GM19395 (cell line): ENCODE results near the gene PLPPR1.
"Not testable (repeated sequence)": the region's sequence is repeated elsewhere in the genome, so short reads cannot be mapped to it uniquely, and the experiment has no call there.

Experiments used
- ATAC-seq: cut with Tn5 transposase; IDR thresholded peaks from one replicate; pipeline ENCODE4 v1.9.1; 2021; ENCODE audit warnings: mild to moderate bottlenecking, moderate library complexity; ENCODE audit not compliant: unreplicated experiment

PLPPR1 gene

DNA sequence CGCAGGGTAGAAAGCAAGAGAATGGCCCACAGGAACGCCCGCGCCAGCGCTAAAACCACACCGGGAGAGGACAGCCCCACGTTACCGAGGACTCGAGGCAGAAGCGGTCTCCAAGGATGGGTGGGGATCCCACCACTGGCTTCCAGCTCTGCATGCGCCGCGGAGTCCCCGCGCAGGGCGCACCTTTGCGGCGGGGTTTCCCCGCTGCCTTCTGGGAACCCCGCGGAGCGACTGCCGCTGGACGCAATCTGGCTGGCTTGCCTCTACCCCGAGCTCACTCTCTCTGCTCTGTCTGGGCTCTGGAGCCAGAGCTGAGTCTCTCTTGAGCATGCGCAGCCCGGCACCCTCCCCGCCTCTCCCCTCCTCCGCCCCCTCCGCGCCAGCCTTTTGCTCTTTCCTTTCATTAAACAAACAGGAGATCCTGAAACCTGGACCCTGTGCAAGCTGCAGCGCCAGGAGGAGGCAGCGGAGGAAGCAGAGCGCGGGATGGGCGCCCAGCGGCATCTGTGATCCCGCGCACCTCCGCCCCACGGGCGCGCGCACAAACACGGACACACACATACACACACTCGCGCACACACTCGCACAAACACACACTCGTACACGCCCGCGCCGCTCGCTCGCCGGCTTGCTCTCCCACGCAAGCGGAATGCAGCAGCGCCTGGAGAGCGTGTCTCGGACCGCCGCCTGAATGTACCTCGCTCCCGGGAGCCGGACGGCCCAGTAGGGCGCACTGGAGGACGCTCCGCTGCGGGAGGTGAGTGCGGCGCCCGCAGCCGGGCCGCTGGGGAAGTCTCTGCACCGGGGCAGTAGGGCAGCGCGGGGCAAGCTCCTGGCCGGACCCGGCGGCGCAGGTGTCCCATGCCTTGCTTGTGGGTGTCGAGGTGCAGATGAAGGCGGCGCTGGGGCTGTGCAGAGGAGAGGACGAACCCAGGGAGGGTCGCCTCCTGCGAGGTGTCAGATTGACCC lies at the start of gene PLPPR1:
TSS of gene PLPPR1 (plus strand) at position 382 of the 969 bp plus-strand sequence.
- ATAC-seq: no peak

DNA sequence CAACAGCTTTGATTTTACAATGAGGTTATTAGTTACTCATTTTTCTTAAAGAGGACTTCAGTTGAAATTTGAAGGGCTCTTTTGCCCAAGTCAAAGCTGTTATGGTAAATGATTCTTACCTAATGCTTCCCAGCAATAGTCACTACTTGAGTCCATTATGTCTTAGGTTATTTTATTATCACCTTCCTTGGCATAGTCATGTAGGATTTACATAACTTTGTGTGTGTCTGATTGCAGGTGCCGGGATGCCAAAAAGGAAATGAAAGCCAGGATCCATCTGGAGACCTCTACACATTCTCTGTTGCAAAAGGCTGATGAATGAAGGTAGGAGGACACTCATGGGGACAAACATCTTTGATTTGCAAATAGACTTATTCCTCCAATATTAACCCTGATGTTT lies 38.8 kb upstream of the PLPPR1 start:
- no peak for ATAC-seq

DNA sequence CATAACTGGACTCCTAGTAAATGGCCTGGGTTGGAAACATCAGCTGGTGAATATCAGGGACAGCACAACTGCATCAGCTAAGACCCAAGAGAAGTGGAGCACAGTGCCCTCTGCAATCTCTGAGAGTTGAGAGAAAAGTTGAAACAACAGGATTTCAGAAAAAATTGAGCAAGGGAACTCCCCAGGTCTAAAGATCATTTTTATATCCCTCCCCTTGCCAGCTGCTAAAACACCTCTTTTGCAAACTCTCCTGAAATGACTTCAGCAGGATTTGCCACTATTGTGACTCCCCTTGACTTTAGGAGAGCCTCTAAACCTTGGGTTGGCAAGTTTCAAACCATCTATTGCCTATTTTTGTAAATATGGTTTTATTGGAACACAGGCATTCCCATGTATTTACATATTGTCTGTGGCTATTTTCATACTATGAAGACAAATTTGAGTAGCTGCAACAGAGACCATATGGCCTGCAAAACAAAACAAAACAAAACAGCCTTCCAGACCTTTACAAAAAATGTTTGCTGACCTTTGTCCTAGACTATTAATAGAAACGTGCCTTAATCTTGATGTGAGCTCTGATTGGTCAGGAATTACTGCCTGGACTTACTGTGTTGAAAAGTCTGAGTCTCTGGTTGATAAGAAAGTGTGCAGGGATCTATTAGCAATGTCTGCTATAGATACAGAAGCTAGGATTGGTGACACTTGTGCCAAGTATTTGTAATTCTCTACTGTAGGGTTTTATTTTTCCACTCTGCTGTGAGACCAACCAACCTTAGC lies 37.7 kb upstream of the PLPPR1 start:
- no peak for ATAC-seq

DNA sequence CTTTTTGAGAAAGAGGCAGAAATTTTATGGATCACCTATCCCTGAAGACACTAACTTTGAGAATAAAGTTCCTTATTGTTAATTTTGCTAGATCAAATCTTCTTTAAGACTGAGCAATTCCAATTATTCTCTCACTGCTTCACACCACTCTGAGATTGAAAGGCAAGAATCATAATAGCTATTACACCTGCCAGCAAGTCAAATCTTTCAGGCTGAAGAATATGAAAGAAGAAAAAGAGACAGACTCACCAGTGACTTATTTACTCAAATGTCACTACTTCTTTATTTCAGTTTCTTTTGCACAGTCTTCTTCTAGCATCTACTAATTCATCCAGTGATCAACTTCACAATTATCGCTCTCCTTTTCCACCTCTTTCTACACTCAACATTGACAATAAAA lies 35.9 kb upstream of the PLPPR1 start:
- no peak for ATAC-seq

DNA sequence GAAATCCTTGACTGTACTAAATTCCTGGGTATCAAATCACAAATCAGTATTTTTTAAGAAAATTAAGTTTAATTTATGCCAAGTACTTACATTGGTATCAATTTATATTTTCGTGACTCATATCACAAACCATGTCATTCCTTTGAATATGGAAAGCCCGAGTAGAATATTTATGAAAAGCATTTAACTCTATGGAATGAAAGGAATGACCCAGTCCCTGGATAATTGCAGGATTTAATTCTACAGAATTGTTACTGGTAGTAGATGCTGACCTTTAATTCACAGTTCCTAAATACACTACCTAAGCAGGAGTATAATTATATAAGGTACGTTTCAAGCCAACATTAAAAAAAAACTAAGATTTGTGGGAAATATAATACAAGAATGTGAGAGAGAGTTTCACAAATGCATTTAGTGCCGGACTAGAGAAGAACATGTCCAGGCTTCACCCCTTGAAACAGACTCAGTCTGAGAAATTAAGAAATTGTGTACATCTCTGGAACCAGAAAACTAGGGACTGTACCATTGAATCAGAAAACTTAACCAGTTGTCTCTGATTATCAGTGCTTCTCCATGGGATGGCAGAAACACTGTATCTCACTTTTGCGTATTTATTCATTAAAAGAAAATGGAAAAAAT lies 28.5 kb upstream of the PLPPR1 start:
- no peak for ATAC-seq

DNA sequence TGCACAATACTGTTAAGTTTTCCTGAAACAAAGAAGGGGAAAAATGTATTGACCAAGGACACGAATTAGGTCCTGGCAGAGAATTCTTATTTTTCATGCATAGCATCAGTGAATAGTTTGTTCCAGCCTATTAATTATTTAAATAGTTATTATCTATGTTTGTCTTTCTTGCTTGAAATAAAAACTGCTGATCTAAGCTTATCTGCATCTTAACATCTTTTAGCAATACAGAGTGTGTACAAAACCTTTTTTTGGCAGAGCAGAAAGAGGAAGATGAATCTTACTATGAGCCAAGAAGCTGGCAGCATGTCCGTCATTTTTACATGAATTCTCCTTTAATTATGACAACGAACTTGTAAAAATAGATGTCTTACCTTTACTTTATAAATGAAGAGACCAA lies 23.3 kb upstream of the PLPPR1 start:
- ATAC-seq: no peak

DNA sequence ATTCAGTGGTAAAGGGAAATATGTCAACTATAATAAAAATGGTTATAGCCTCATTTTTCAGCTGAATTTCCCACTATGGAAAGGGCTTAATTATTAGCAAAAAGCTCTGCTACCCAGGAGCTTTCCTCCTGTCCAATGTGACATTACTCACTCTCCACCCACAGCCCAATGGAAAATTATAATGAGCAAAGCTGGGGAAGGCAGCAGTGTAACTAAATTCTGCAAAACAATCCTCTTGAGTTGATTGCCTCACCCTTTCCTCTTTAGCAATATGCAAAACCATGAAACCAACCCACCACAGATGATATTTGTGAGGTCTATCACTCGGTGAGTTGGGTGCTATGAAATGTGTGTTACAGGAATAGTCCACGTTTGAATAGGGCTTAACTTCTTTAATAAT lies 14.0 kb upstream of the PLPPR1 start:
- ATAC-seq: no peak

DNA sequence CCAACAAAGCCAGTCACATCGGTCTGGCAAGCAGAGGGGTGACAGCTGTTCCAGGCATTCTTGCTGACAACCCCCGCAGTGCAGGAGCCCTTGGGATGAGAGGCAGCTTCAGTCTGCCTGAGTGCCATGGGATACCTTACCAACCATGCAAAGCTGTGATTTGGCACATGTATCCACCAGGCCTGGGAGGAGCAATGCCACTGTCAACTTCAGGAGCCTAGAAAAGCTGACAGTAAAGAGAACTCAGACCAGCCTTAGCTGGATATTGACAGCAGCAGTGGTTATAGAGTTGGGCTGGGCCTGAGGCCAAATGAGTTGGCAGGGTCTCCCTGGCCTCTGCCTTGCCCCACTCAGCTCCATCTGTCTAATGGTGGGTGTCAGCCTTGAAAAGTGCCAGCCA lies 10.1 kb upstream of the PLPPR1 start:
- no peak for ATAC-seq

DNA sequence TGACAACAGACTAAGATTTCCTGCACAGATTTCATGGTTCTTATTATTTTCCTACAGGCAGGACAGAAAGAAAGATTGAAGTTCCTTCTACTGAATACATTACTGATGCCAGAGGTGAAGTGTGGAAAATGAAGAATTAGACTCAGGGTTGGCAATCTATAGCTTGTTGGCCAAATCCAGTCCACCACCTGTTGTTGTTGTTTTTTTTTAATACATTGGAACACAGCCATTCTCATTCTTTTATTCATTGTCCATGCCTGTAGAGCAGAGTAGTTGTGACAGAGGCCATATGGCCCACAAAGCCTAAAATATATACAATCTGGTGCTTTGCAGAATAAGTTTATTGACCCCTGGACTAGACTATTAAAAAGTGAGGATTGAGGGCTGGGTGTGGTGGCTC lies 5.8 kb upstream of the PLPPR1 start:
- ATAC-seq: no peak

DNA sequence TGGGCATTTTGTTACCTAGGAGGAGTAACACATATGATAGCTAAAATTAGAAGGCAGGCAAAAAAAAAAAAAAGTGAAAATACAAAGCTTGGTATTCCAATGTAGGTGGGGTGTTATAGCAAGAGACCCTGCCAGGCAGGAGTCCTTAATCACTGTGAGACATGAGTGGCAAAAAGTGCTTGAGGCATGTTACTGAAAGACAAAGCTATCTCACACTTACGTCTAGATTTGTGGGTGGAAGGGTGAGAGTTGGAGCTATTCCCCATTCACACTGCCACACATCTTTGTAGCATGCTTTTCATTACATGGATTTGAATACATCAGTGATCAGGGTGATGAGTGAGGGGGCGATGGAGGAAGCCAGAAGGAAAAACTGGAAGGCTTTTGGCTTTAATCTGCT lies 2.6 kb upstream of the PLPPR1 start:
- no peak for ATAC-seq

DNA sequence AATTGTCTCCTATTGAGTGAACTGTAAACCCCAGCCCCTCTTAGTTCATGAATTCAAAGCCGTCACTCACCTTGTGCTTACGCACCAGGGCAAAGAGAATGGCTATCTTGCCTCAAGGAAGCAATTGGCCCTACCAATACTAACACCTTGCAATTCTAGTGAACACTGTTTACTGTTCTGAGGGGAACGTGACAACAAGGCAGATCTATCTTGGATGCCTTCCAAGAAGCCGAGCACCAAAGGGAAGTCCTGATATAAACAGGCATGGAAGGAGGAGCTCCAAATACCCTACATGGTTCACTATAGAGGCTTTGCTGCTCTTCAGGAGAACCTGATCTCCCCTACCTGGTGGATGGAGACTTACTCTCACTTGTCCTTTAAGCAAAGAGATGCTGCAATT lies 1.7 kb upstream of the PLPPR1 start:
- ATAC-seq: no peak

DNA sequence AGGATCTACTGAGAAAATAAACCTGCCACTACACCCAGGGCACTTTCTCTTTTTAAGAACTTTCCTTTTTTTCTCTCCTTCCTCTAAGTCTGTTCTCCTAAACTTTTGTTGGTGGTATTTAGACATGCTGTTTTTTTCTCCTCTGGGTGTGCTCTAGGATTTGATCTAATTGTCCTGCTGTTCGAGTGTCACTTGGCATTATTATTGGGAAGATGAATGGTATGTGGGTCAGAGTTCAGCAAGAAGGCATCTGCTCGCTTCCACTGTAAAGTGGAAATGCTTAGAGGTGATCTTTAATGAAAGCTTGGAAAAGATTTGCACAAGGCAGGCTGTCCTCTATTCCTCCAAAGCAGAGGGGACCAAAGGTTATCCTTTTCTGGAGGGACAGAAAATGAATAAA lies 1.3 kb upstream of the PLPPR1 start:
- ATAC-seq: no peak

DNA sequence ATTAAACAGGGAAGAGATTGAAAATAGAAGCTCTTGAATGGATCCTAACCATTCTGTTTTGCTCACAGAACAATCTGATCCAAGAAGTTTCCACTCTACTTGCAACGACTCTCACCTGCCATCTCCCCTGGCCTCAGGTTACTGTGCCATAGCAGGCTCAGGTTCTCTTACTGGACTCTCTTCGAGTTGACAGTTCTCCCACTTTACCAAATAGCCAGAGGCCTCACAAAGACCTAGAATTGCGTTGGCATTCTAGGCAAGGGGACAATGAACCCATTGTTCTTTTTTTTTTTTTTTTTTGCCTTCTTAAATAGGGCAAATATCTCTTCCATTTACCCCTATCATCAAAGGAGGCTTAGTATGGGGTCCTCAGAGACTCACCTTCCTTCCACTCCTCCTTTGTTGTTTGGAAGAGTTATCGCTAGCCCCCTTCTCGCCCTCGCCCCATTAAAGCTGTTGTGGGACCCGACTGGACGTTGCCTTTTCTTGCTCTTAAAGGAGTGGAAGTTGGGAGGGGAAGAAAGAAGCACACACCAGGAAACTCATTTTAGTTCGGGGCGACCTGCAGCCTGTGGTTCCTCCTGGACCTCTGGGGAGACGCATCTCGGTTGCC lies 688 bp upstream of the PLPPR1 start:
- ATAC-seq: no peak

DNA sequence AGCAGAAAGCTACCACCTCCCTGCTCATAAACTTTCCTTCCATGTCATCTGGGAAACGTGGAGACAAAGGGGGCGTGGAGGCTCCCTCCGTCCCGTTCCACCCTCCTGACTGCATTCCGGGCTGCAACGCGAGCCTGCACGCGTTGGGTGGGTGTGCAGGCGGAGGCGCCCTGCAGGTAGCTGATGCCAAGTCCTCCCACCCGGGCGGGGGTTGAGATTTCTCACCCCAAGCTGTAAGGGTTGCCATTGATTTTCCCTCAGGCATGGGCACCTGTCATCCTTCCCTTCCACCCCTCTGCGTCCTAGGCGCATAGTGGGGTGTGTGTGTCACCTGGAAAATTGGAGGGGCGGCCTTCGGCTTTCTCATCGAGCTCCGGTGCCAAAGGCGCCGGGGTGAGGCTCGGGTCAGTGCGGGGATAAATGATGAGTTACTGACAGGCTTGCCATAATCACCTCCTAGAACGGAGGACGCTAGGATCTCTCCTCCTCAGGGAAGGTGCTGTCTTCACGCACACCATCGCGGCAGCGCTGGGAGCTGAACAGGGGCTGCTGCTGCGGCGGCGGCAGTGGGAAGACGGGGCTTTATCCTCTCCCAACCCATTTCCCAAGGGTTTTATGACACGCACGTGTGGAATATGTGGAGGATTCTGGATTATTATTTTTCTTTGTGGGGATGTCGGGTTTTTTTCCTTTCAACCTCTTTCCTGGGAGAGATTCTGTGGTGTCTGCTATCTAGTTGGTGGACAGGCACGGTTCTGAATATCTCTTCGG lies 973 bp downstream of the PLPPR1 start:
- no peak for ATAC-seq

DNA sequence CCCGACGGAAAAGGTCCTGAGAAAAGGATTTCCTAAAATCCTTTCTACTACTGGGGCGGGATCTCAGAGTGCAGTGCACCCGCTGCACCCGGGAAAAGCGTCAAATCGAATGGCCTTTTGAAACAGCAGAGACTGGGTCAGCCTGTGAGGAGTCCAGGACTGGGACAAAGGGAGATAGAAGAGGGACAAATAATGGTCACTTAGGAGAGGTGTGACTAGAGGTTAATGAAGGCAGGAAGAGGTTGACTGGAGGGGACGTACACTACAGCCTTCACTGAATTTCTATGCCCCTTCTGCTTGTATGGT lies 1.5 kb downstream of the PLPPR1 start:
- no peak for ATAC-seq

DNA sequence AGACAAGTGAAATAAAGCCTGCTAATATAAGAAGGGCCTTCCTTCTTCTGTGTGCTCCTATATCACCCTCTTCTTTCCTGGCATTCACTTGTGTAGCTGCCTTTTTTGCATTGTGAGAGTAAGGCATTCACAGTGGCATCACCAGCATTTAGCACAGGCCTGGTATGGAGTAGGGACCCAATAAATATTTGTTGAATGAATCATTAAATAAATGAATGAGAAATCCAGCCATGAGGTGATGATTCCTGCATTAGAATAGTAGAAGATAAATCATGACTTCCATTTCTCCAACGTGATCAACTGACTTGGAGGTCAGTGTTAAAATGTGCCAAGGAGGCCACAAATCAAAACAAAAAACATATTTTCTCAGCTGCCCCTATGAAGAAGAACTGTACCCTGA lies 3.9 kb downstream of the PLPPR1 start:
- ATAC-seq: no peak

DNA sequence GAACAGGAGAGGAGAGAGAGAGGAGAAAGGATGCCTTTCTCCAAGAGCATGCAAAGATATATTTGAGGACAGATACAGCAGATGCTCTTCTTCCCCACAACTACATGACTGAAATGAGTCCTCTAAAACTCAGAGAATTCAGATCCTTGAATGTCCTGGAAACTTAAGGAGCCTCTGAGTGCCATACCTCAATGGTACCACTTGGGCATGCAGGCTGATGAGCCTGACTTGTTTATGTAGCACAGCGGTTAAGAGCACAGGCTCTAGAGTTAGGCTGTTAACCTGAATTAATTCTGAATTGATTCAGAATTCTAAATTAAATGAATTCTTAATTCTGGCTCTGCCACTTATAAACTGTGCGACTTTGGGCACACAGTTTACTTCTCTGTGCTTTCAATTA lies 5.7 kb downstream of the PLPPR1 start:
- ATAC-seq: no peak

DNA sequence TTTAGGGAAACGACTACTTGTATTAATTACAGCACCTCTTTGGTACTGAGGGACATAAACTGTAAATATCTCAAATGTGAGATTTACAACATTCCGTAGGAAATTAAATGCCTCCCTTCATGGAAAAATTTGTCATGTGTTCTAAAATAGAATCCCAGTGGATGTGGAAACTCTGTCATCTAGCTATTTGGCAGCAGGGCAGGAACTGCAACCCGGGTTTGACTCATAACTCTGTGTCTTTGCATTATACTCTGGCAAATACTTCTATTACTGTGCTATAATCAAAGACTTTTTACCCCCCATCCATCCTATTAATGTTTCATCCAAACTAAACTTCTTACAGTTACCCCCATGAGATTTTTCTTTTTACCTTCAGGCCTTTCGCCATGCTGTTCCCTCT lies 6.6 kb downstream of the PLPPR1 start:
- no peak for ATAC-seq

DNA sequence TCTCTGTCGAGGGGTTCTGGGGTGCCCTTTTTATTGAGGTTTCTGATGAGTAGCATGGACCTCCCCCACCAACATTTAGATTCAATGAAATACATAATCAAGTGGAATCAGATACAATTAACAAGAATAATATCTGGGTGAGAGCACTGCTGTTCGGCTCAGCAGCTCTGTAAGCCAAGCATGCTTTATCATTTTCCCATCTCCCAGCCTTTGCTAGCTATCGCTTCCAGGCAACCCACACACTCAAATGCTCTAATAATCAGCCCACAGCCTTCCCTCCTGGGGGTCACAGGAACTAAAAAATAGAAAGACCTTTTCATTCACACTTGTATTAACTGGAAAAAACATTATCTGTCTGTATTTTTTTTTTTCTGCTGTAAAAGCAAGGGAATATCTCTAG lies 8.9 kb downstream of the PLPPR1 start:
- no peak for ATAC-seq

DNA sequence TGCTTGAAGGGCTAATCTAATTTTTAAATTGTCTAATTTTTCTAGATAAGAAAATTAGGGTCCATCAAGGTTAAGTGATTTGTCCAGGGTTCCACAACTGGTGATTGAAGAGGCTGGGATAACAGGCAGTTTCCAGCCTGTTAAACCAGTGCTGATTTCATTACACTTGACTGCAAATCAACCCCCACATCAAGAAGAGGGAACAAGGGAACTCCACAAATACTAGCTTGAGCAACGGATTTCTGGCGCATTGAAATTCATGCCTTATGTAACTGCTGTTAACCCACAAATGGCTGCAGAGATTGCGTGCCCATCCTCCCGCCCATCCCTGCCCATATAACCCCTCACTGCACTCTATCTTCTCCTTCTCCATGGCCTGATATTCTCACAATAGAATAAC lies 10.0 kb downstream of the PLPPR1 start:
- ATAC-seq: no peak

DNA sequence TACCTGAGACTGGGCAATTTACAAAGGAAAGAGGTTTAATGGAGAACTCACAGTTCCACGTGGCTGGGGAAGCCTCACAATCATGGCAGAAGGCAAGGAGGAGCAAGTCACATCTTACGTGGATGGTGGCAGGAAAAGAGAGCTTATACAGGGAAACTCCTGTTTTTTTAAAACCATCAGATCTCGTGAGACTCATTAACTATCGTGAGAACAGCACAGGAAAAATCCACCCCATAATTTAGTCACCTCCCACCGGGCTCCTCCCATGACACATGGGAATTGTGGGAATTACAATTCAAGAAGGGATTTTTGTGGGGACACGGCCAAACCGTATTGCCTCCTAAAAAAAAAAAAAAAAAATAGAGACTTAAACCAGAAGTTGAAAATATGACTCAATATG lies 11.1 kb downstream of the PLPPR1 start:
- not testable (repeated sequence) for ATAC-seq
